HG03439 (cell line): ENCODE data around the gene MT1A.

Experiments used
- ATAC-seq: cut with Tn5 transposase; IDR thresholded peaks from one replicate; pipeline ENCODE4 v1.9.1; 2021; ENCODE audit warnings: mild to moderate bottlenecking, moderate library complexity; ENCODE audit not compliant: unreplicated experiment

The MT1A gene

GRCh38 chr16:56675685-56676210 lies 37.3 kb downstream of the MT1A start:
- no peak for ATAC-seq

DNA sequence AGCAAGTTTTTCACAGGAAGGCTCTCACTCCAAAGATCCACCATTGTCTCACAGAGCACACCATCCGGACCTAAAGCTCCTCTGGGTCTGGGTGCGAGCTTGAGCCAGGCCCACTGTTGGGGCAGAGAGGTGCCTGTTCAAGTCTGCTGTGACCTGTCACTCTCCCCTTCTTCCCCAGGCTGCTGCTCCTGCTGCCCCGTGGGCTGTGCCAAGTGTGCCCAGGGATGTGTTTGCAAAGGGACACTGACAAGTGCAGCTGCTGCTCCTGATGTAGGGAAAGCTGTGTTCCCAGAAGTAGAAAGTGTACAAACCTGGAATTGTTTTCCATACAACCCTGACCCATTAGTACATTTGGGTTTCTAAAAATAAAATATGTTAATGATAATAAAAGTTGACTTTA lies 39.0 kb downstream of the MT1A start:
- ATAC-seq: no peak

DNA sequence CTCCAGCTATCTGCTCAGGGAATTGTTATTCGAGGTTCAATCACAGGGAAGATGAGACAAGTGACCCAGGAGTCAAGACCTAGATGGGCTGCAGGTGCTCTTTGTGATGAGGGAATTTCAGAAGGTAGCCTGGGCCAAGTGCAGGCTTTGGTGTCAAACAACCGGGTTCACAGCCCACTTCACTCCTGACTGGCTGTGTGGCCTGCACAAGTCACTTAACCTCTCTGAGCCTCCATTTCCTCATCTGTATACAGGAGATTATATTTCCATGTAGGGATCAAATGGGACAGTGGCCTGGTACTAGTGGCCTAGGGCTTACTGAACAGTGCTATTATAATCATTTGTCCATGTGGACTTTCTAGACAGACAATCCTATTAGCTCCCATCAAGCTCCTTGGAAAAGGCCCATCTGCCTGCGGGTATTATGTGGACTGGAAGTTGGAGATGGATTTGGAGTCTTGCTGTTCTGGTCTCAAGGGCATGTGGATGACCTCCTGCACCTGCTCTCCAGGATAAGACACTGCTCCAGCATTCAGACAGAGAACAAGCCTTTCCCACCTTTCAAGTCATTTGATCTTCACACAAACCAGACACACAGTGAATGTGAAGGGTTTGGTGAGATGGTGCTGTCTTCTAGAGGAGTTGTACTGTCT lies 40.7 kb downstream of the MT1A start:
- no peak for ATAC-seq

- no peak for ATAC-seq
These were observed 41.4 kb downstream of the MT1A start for GRCh38 chr16:56679818-56680217.

- peak; percentile 92 for ATAC-seq
These were observed 43.7 kb downstream of the MT1A start, which contains the start of gene MT1X for GRCh38 chr16:56681939-56682702. MT1X (plus strand) TSS chr16:56682470; CDS start chr16:56682541, 71 bp downstream.

- ATAC-seq: no peak
These were observed 44.4 kb downstream of the MT1A start for GRCh38 chr16:56682703-56683397.

DNA sequence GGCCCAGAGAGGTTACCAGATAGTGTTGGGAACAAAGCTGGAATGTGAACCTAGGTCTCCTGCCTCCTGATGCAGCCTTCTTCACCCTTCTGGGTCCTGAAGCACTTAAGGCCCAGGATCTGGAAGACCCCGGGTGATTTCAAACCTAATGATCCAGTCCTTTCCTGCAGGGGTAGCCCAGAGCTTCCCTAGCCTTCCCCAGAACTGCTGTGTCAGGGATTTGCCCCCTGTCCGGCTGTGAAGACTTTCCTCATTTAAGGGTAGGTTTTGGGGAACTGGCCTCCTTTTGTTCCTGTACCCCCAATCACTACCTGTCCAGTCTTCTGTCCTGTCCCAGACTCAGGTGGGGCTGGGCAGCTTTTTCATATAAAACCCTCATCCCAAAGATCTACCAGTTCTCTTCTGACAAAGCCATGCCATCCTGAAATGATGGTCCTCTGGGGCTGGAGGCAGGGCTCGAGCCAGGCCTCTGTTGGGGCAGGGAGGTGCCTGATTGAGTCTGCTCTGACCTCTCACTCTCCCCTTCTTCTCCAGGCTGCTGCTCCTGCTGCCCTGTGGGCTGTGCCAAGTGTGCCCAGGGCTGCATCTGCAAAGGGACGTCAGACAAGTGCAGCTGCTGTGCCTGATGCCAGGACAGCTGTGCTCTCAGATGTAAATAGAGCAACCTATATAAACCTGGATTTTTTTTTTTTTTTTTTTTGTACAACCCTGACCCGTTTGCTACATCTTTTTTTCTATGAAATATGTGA lies 45.1 kb downstream of the MT1A start:
- ATAC-seq: no peak

GRCh38 chr16:56684256-56684925 lies 45.9 kb downstream of the MT1A start:
- no peak for ATAC-seq

GRCh38 chr16:56684926-56685590 lies 46.6 kb downstream of the MT1A start:
- ATAC-seq: no peak

DNA sequence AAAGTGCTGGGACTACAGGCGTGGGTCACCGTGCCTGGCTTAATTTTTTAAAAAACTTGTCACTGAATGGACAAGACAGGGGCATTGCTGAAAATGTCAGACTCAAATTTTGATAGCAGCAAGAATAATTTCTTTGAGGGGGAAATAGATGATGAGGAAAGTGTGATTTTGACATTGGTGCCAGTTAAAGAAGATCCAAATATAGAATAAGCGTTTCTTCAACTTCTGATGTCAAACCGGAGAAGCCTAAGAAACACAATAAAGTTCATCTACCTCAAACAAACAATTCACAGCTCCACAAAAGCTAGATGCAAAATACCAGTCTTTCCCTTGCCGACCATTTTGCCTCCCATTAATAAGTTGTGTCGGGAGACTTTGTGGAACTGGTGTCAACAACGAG lies 48.3 kb downstream of the MT1A start:
- no peak for ATAC-seq

DNA sequence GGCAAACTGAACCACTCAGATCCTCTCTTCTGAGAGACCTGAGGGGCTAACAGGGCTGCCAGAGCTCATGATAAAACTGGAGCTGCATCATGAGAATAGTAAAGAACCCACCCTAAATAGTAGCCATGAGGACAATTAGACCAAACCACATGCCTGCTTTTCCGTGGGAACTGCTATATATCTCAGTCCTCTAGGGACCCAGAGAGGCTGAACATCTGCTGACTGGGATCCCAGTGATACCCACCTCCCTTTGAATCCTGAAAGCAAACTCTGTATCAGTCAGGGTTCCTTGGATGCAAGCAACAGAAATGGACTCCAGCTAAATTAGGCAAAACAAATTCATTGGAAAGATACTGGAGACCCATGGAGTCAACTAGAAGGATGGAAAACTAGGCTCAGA lies 50.3 kb downstream of the MT1A start:
- ATAC-seq: no peak

- ATAC-seq: no peak
These were observed 50.7 kb downstream of the MT1A start for GRCh38 chr16:56689171-56689570.
